PC-9 (cell line): ENCODE results near the gene MIEF1. TPM values are rescaled to one million over a fixed set of nuclear protein-coding genes. Genes with fewer than 3 reads are reported as not detected.

Source experiments
- BruUV-seq: library from RNA; stranded (reverse); fragments of 400-500 nt; replicated peaks from 2 replicates; lab custom pipeline; 2021; lab: Mats Ljungman, UMichigan
- CTCF ChIA-PET: fragments of 300-600 bp; sonication (Branson Sonifier 250); formaldehyde crosslinking; loops from one replicate; lab custom pipeline; 2022; ENCODE audit warnings: antibody characterized with exemption; lab: Charles Lee
- POLR2A ChIA-PET: fragments of 300-600 bp; sonication (Branson Sonifier 250); formaldehyde crosslinking; loops from one replicate; lab custom pipeline; 2022; ENCODE audit warnings: antibody characterized with exemption; ENCODE audit not compliant: unreplicated experiment; lab: Charles Lee
- DNase-seq, 2 experiments: peaks; one replicate each; pipeline versions ENCODE4 v3.0.0 to v3.0.0-alpha.2; 2015 to 2022; ENCODE audit warnings: mixed read lengths in 1 of 2
- H2AFZ ChIP-seq: fragments of 200-600 bp; sonication (generic); 2 replicates; pipeline ENCODE4 v1.8.1; 2017; ENCODE audit warnings: antibody characterized with exemption
- H3F3A ChIP-seq: fragments of 200-600 bp; sonication (generic); 2 replicates; pipeline ENCODE4 v1.8.1; 2017; ENCODE audit warnings: antibody characterized with exemption, mild to moderate bottlenecking, low read depth; ENCODE audit not compliant: insufficient read depth
- H3K27ac ChIP-seq: fragments of 200-600 bp; sonication (generic); 2 replicates; pipeline ENCODE4 v1.6.1; 2016; ENCODE audit warnings: mixed run types
- H3K27me3 ChIP-seq: fragments of 200-600 bp; sonication (generic); 2 replicates; pipeline ENCODE4 v1.6.1; 2016; ENCODE audit warnings: low read depth, mixed run types; ENCODE audit not compliant: insufficient read depth
- H3K36me3 ChIP-seq: fragments of 200-600 bp; sonication (generic); 2 replicates; pipeline ENCODE4 v1.6.1; 2016; ENCODE audit warnings: low read depth, mixed run types
- H3K4me1 ChIP-seq: fragments of 200-600 bp; sonication (generic); replicated peaks from 2 replicates; pipeline ENCODE4 v1.6.1; 2016; ENCODE audit warnings: mixed run types; ENCODE audit not compliant: insufficient read depth
- H3K4me2 ChIP-seq: fragments of 200-600 bp; sonication (generic); 2 replicates; pipeline ENCODE4 v1.6.1; 2017; ENCODE audit warnings: mixed run types
- H3K4me3 ChIP-seq: fragments of 200-600 bp; sonication (generic); 2 replicates; pipeline ENCODE4 v1.6.1; 2016; ENCODE audit warnings: mixed run types
- H3K79me2 ChIP-seq: fragments of 200-600 bp; sonication (generic); 2 replicates; pipeline ENCODE4 v1.6.1; 2017; ENCODE audit warnings: low read depth, mixed run types
- H3K9me2 ChIP-seq: fragments of 200-600 bp; sonication (generic); 2 replicates; pipeline ENCODE4 v1.8.1; 2017; ENCODE audit warnings: mild to moderate bottlenecking; ENCODE audit not compliant: insufficient read depth
- H3K9me3 ChIP-seq: fragments of 200-600 bp; sonication (generic); 2 replicates; pipeline ENCODE4 v1.8.1; 2016; ENCODE audit warnings: low read depth; ENCODE audit not compliant: insufficient read depth
- H4K20me1 ChIP-seq: fragments of 200-600 bp; sonication (generic); 2 replicates; pipeline ENCODE4 v1.8.1; 2017; ENCODE audit not compliant: insufficient read depth
- EZH2 ChIP-seq: fragments of 200-600 bp; sonication (generic); IDR thresholded peaks from 2 replicates; pipeline ENCODE4 v1.8.0; 2017; ENCODE audit warnings: antibody characterized with exemption, low read depth
- intact Hi-C: fragments of 100-400 bp; cut with micrococcal nuclease; formaldehyde crosslinking; loops from one replicate; pipeline ENCODE4 v1.10.0; 2022; ENCODE audit not compliant: unreplicated experiment
- total RNA-seq: library from RNA; stranded (reverse); gene quantifications from 2 replicates; pipeline ENCODE4 v1.2.3, GENCODE V29; 2021
- TF ChIP-seq, protein P1 (sequence below): fragments of 200-600 bp; sonication (generic); conservative IDR thresholded peaks from 2 replicates; pipeline ENCODE4 v1.6.1; 2017; ENCODE audit warnings: mixed run types, antibody characterized with exemption, mild to moderate bottlenecking, moderate library complexity

Gene MIEF1
- total RNA-seq, 1 experiment from 2014 or later, result 36.9 TPM

DNA sequence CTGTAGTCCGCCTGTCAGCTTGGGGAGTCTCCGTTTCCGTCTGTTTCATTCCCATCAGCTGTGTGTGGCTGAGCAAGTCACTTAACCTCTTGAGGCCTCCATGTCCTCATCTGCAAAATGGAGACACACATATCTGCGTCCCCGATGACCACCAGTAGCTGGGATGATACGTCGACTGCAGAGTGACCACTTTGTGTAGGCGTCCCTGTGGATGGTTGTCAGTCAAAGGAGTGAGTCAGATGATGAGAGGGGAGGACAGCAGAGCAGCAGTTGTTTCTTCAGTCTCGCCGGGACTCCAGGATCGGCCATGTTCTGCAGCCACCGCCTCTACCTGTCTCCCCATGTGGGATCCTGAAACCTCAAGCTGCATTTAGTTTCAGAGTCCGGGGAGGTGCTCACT lies 25.4 kb upstream of the MIEF1 start:
- Histone ChIP-seq H3K27me3 (peaks cover 23% of the 10 kb centered on the region), H4K20me1 (peaks cover 4% of the 10 kb centered on the region; the same call in 1 of the 2 replicates), H3K4me2 (no peak overlapping the region), H3F3A (no peaks in the 10 kb centered on the region; the same call in 1 of the 2 replicates), H3K27ac (no peak overlapping the region), H3K9me3 (no peaks in the 10 kb centered on the region), H3K4me1 (peaks cover 21% of the 10 kb centered on the region), H3K79me2 (no peaks in the 10 kb centered on the region), H3K36me3 (no peaks in the 10 kb centered on the region), H2AFZ (no peak overlapping the region), H3K9me2 (no peaks in the 10 kb centered on the region), H3K4me3 (no peak overlapping the region)
- no peak for DNase-seq
- ChIA-PET POLR2A (no interaction called here), CTCF (no interaction called here)
- intact Hi-C loops, result no loop called here
- BruUV-seq, result no TSS peak
- TF ChIP-seq, protein P1, sequence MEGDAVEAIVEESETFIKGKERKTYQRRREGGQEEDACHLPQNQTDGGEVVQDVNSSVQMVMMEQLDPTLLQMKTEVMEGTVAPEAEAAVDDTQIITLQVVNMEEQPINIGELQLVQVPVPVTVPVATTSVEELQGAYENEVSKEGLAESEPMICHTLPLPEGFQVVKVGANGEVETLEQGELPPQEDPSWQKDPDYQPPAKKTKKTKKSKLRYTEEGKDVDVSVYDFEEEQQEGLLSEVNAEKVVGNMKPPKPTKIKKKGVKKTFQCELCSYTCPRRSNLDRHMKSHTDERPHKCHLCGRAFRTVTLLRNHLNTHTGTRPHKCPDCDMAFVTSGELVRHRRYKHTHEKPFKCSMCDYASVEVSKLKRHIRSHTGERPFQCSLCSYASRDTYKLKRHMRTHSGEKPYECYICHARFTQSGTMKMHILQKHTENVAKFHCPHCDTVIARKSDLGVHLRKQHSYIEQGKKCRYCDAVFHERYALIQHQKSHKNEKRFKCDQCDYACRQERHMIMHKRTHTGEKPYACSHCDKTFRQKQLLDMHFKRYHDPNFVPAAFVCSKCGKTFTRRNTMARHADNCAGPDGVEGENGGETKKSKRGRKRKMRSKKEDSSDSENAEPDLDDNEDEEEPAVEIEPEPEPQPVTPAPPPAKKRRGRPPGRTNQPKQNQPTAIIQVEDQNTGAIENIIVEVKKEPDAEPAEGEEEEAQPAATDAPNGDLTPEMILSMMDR, result no peak
- no peak for TF ChIP-seq EZH2

DNA sequence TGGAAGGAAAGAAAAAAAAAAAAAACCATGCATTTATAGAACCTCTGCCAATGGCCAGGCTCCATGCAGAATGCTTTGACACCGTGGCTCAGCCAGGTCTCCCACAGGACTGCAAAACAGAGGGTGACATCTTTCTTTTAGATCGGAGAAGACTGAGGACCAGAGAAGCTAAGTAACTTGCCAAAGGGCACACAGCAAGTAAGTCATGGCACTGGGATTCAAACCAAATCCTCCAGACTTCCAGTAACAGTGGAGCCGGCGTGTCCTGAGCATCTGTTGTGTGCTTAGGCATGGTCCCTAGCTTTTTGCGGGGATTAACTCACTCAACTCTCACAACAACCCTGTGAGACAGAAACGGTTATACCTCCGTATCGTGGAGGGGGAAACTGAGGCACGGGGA lies 24.5 kb upstream of the MIEF1 start:
- Histone ChIP-seq H3K27ac (no peak overlapping the region), H3K4me1 (peaks cover 12% of the 10 kb centered on the region; the same call in 1 of the 2 replicates), H3K9me2 (no peaks in the 10 kb centered on the region), H3K27me3 (peaks cover 23% of the 10 kb centered on the region), H4K20me1 (peaks cover 4% of the 10 kb centered on the region; the same call in 1 of the 2 replicates), H3K4me3 (no peak overlapping the region), H3K36me3 (no peaks in the 10 kb centered on the region), H3F3A (no peaks in the 10 kb centered on the region; the same call in 1 of the 2 replicates), H2AFZ (no peak overlapping the region), H3K79me2 (no peaks in the 10 kb centered on the region), H3K4me2 (no peak overlapping the region), H3K9me3 (no peaks in the 10 kb centered on the region)
- BruUV-seq, result no TSS peak
- DNase-seq, result no peak
- intact Hi-C loops, result no loop called here
- ChIA-PET CTCF (interaction anchor here (1.2 kb wide), 1 partner anchor 41 kb away, joined by 4 read pairs; no protein-coding TSS in a partner anchor), POLR2A (no interaction called here)
- TF ChIP-seq, protein P1, result no peak
- no peak for TF ChIP-seq EZH2

DNA sequence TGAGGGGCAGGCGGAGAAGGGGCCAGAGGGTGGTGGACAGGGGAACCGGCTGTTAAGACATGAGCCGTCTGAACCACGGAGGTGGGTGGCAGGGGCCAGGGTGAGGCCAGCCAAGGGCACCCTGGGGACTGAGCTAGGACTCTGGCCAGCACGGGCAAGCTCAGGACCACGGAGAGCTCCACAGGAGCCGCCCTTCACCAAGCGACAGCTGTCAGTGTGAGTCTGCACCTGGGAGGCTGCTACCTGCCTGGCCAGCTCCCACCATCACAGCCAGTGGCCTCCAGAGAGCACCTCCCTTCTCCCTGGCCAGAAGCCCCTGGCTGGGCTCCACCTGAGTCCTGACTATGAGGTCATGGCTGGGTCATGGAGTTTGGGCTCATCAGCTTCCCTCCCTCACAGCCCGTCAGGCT lies 23.6 kb upstream of the MIEF1 start:
- CTCF ChIA-PET, result interaction anchor here (1.2 kb wide), 1 partner anchor 41 kb away, joined by 4 read pairs; no protein-coding TSS in a partner anchor
- no peak for TF ChIP-seq EZH2
- TF ChIP-seq, protein P1, result no peak

More for the DNA sequence above, 23.6 kb upstream of the MIEF1 start:
- POLR2A ChIA-PET, result interaction anchor here (0.6 kb wide), 2 partner anchors 264 to 561 kb away, joined by 3 read pairs; no protein-coding TSS in a partner anchor
- Histone ChIP-seq H3K4me2 (no peak overlapping the region), H2AFZ (no peak overlapping the region), H3K4me1 (0 out of 2 replicates have a peak, but pooled peaks cover 9% of the 10 kb centered on the region), H3F3A (no peaks in the 10 kb centered on the region; the same call in 1 of the 2 replicates), H3K79me2 (no peaks in the 10 kb centered on the region), H3K9me2 (no peaks in the 10 kb centered on the region), H4K20me1 (peaks cover 4% of the 10 kb centered on the region; the same call in 1 of the 2 replicates), H3K9me3 (no peaks in the 10 kb centered on the region), H3K27me3 (peaks cover 23% of the 10 kb centered on the region), H3K4me3 (no peak overlapping the region), H3K36me3 (no peaks in the 10 kb centered on the region), H3K27ac (no peak overlapping the region)
- DNase-seq, result peak; percentile 63 to 76
- no TSS peak for BruUV-seq
- intact Hi-C loops, result no loop called here
